ENCODE data around the gene PRKAG2.

The PRKAG2 gene

GRCh38 chr7:151711435-151711872 is 165.5 kb downstream of the PRKAG2 start:
- no peak for DNase-seq (ENCODE audit: low read depth in 2 of 2)

- no peak for DNase-seq (ENCODE audit: low read depth in 2 of 2)
Observed at GRCh38 chr7:151710646-151711434, 166.1 kb downstream of the PRKAG2 start.

GRCh38 chr7:151710121-151710640 is 166.7 kb downstream of the PRKAG2 start:
- no peak for DNase-seq (ENCODE audit: low read depth in 2 of 2)

- no peak for DNase-seq (ENCODE audit: low read depth in 2 of 2)
Observed at GRCh38 chr7:151709141-151710038, 167.5 kb downstream of the PRKAG2 start.

- DNase-seq (ENCODE audit: low read depth in 2 of 2) = no peak
Observed at GRCh38 chr7:151708610-151709009, 168.3 kb downstream of the PRKAG2 start.

- DNase-seq (ENCODE audit: low read depth in 2 of 2) = no peak
Observed at GRCh38 chr7:151707757-151708156, 169.2 kb downstream of the PRKAG2 start.

GRCh38 chr7:151707105-151707469 is 169.8 kb downstream of the PRKAG2 start:
- DNase-seq (ENCODE audit: low read depth in 2 of 2) = no peak

GRCh38 chr7:151706277-151707104 is 170.4 kb downstream of the PRKAG2 start:
- DNase-seq (ENCODE audit: low read depth in 2 of 2) = no peak

- DNase-seq (ENCODE audit: low read depth in 2 of 2) = no peak
Observed at GRCh38 chr7:151705636-151706276, 171.2 kb downstream of the PRKAG2 start.

- no peak for DNase-seq (ENCODE audit: low read depth in 2 of 2)
Observed at GRCh38 chr7:151704960-151705635, 171.8 kb downstream of the PRKAG2 start.

- no peak for DNase-seq (ENCODE audit: low read depth in 2 of 2)
Observed at GRCh38 chr7:151704299-151704959, 172.5 kb downstream of the PRKAG2 start.

- DNase-seq (ENCODE audit: low read depth in 2 of 2) = no peak
Observed at GRCh38 chr7:151702961-151703360, 174.0 kb downstream of the PRKAG2 start.

- no peak for DNase-seq (ENCODE audit: low read depth in 2 of 2)
Observed at GRCh38 chr7:151700586-151701165, 176.2 kb downstream of the PRKAG2 start.

GRCh38 chr7:151699928-151700319 is 177.0 kb downstream of the PRKAG2 start:
- DNase-seq (ENCODE audit: low read depth in 2 of 2) = no peak

GRCh38 chr7:151699147-151699927 is 177.6 kb downstream of the PRKAG2 start:
- DNase-seq (ENCODE audit: low read depth in 2 of 2) = no peak

- no peak for DNase-seq (ENCODE audit: low read depth in 2 of 2)
Observed at GRCh38 chr7:151697942-151698341, 179.0 kb downstream of the PRKAG2 start.

GRCh38 chr7:151697515-151697895 is 179.4 kb downstream of the PRKAG2 start:
- no peak for DNase-seq (ENCODE audit: low read depth in 2 of 2)

GRCh38 chr7:151696721-151697514 is 180.0 kb downstream of the PRKAG2 start:
- DNase-seq (ENCODE audit: low read depth in 2 of 2) = no peak
